Neural crest cell (in vitro differentiated cells): ENCODE data around the gene ERGIC3. TPM values are rescaled to one million over a fixed set of nuclear protein-coding genes. Genes with fewer than 3 reads are reported as not detected.

ENCODE experiments used
- DNase-seq: peaks from one replicate; pipeline ENCODE4 v3.0.0; 2021; ENCODE audit warnings: low read depth, mixed read lengths, low spot score
- H3K27ac Mint-ChIP-seq: one replicate; pipeline ENCODE4 v1.8.0; 2021; ENCODE audit warnings: mild to moderate bottlenecking, mixed read lengths; ENCODE audit not compliant: unreplicated experiment
- H3K27me3 Mint-ChIP-seq: 2 replicates; pipeline ENCODE4 v1.8.0; 2021; ENCODE audit warnings: low read depth, mild to moderate bottlenecking, mixed read lengths
- H3K36me3 Mint-ChIP-seq: 2 replicates; pipeline ENCODE4 v1.8.0; 2021; ENCODE audit warnings: low read depth, mild to moderate bottlenecking, mixed read lengths
- H3K4me1 Mint-ChIP-seq: 2 replicates; pipeline ENCODE4 v1.8.0; 2021; ENCODE audit warnings: mixed read lengths
- H3K4me3 Mint-ChIP-seq: one replicate; pipeline ENCODE4 v1.8.0; 2021; ENCODE audit warnings: mild to moderate bottlenecking, mixed read lengths
- H3K9me3 Mint-ChIP-seq: 2 replicates; pipeline ENCODE4 v1.8.0; 2021; ENCODE audit warnings: mixed read lengths
- total RNA-seq: library from RNA; stranded (reverse); gene quantifications from 2 replicates; pipeline ENCODE4 v1.2.1, GENCODE V29; 2021
- TF ChIP-seq, protein P1 (sequence below): fragments of 200-600 bp; sonication (generic); conservative IDR thresholded peaks from 2 replicates; pipeline ENCODE4 v1.5.0; 2021; ENCODE audit warnings: antibody characterized with exemption, mild to moderate bottlenecking

Gene ERGIC3
- total RNA-seq, 1 donor from 2014 or later, result 267 TPM

DNA sequence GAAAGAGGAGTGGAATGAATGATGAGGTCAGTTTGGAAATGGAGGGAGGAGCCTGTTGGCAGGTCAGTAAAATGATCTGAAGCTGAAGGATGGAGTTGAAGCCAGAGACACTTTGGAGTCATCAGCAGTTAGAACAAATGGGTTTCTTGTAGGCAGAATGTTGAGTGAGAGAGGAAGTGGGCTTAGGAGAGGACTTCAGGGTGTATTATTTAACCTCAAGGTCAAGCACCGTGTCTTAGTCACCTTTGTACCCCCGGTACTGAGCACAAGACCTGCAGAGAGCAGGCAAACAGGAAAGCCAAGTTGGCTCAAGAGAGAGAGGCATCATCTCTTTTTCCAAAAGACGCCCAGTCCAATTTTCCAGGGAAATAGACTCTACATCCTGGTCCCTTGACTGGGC lies 35.7 kb upstream of the ERGIC3 start:
- no peaks in the 10 kb centered on the region for H3K4me1 Mint-ChIP-seq
- no peak overlapping the region for H3K27ac Mint-ChIP-seq
- no peaks in the 10 kb centered on the region for H3K9me3 Mint-ChIP-seq
- peaks cover 19% of the 10 kb centered on the region for H3K36me3 Mint-ChIP-seq
- H3K4me3 Mint-ChIP-seq, result no peak overlapping the region
- no peak for DNase-seq
- no peaks in the 10 kb centered on the region for H3K27me3 Mint-ChIP-seq
- TF ChIP-seq, protein P1, sequence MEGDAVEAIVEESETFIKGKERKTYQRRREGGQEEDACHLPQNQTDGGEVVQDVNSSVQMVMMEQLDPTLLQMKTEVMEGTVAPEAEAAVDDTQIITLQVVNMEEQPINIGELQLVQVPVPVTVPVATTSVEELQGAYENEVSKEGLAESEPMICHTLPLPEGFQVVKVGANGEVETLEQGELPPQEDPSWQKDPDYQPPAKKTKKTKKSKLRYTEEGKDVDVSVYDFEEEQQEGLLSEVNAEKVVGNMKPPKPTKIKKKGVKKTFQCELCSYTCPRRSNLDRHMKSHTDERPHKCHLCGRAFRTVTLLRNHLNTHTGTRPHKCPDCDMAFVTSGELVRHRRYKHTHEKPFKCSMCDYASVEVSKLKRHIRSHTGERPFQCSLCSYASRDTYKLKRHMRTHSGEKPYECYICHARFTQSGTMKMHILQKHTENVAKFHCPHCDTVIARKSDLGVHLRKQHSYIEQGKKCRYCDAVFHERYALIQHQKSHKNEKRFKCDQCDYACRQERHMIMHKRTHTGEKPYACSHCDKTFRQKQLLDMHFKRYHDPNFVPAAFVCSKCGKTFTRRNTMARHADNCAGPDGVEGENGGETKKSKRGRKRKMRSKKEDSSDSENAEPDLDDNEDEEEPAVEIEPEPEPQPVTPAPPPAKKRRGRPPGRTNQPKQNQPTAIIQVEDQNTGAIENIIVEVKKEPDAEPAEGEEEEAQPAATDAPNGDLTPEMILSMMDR, result no peak

- Mint-ChIP-seq H3K4me1 (no peaks in the 10 kb centered on the region), H3K4me3 (no peak overlapping the region), H3K36me3 (peaks cover 19% of the 10 kb centered on the region), H3K27ac (no peak overlapping the region), H3K9me3 (no peaks in the 10 kb centered on the region), H3K27me3 (no peaks in the 10 kb centered on the region)
- TF ChIP-seq, protein P1, result no peak
- no peak for DNase-seq
Measured at GRCh38 chr20:35506872-35507638, 34.8 kb upstream of the ERGIC3 start.

- Mint-ChIP-seq H3K27me3 (no peaks in the 10 kb centered on the region), H3K4me1 (no peaks in the 10 kb centered on the region), H3K36me3 (peaks cover 9% of the 10 kb centered on the region), H3K4me3 (no peak overlapping the region), H3K9me3 (no peaks in the 10 kb centered on the region), H3K27ac (no peak overlapping the region)
- TF ChIP-seq, protein P1, result no peak
- no peak for DNase-seq
Measured at GRCh38 chr20:35508493-35509218, 33.2 kb upstream of the ERGIC3 start.

- no peaks in the 10 kb centered on the region for H3K4me1 Mint-ChIP-seq
- H3K27ac Mint-ChIP-seq, result no peak overlapping the region
- H3K27me3 Mint-ChIP-seq, result no peaks in the 10 kb centered on the region
- no peak overlapping the region for H3K4me3 Mint-ChIP-seq
- no peaks in the 10 kb centered on the region for H3K9me3 Mint-ChIP-seq
- TF ChIP-seq, protein P1, result no peak
- no peak for DNase-seq
- peaks cover 7% of the 10 kb centered on the region for H3K36me3 Mint-ChIP-seq
Measured at GRCh38 chr20:35510951-35511735, 30.7 kb upstream of the ERGIC3 start.

GRCh38 chr20:35511814-35512420 lies 30.0 kb upstream of the ERGIC3 start:
- peak; percentile 13 for DNase-seq
- Mint-ChIP-seq H3K4me3 (no peak overlapping the region), H3K27ac (no peak overlapping the region), H3K9me3 (no peaks in the 10 kb centered on the region), H3K27me3 (no peaks in the 10 kb centered on the region), H3K36me3 (peaks cover 7% of the 10 kb centered on the region), H3K4me1 (no peaks in the 10 kb centered on the region)
- TF ChIP-seq, protein P1, result peak; percentile 70
